Rectal smooth muscle tissue (tissue), 1 donor: ENCODE results near the gene SEPTIN6.
"Not testable (repeated sequence)": the region's sequence is repeated elsewhere in the genome, so short reads cannot be mapped to it uniquely, and the experiment has no call there.

Experiments
- H3K27ac ChIP-seq: one replicate; pipeline ENCODE4 v1.7.0; 2013; ENCODE audit warnings: low read depth, low read length, inconsistent platforms
- H3K27me3 ChIP-seq: one replicate; pipeline ENCODE4 v1.7.0; 2013; ENCODE audit warnings: low read length; ENCODE audit not compliant: control insufficient read depth, insufficient read depth
- H3K36me3 ChIP-seq: one replicate; pipeline ENCODE4 v1.7.0; 2013; ENCODE audit warnings: low read length; ENCODE audit not compliant: control insufficient read depth, insufficient read depth
- H3K4me1 ChIP-seq: one replicate; pipeline ENCODE4 v1.7.0; 2013; ENCODE audit warnings: low read length; ENCODE audit not compliant: control insufficient read depth, insufficient read depth
- H3K4me3 ChIP-seq: one replicate; pipeline ENCODE4 v1.7.0; 2013; ENCODE audit warnings: low read length
- H3K9ac ChIP-seq: one replicate; pipeline ENCODE4 v1.7.0; 2013; ENCODE audit warnings: low read length

Gene SEPTIN6

GRCh38 chrX:119685225-119686066 lies 7.5 kb downstream of the SEPTIN6 start:
- Histone ChIP-seq H3K36me3 (no peaks in the 10 kb centered on the region), H3K4me3 (no peak overlapping the region), H3K9ac (no peak overlapping the region), H3K4me1 (peaks cover 3% of the 10 kb centered on the region), H3K27ac (peak overlapping the region; percentile 74), H3K27me3 (no peaks in the 10 kb centered on the region)

GRCh38 chrX:119684916-119685224 lies 8.1 kb downstream of the SEPTIN6 start:
- Histone ChIP-seq H3K36me3 (no peaks in the 10 kb centered on the region), H3K27me3 (no peaks in the 10 kb centered on the region), H3K27ac (peak overlapping the region; percentile 74), H3K4me1 (peaks cover 3% of the 10 kb centered on the region), H3K4me3 (no peak overlapping the region), H3K9ac (no peak overlapping the region)

- not testable (repeated sequence) for H3K36me3 ChIP-seq, H3K9ac ChIP-seq, H3K4me3 ChIP-seq, H3K4me1 ChIP-seq, H3K27me3 ChIP-seq
- H3K27ac ChIP-seq: peak overlapping the region; percentile 74
Measured at GRCh38 chrX:119684312-119684711, 8.7 kb downstream of the SEPTIN6 start.

- Histone ChIP-seq H3K27ac (no peak overlapping the region), H3K27me3 (no peaks in the 10 kb centered on the region), H3K36me3 (no peaks in the 10 kb centered on the region), H3K4me1 (no peaks in the 10 kb centered on the region), H3K4me3 (no peak overlapping the region), H3K9ac (no peak overlapping the region)
Measured at GRCh38 chrX:119682019-119682989, 10.7 kb downstream of the SEPTIN6 start.

GRCh38 chrX:119677654-119677981 lies 15.3 kb downstream of the SEPTIN6 start:
- H3K36me3 ChIP-seq: no peaks in the 10 kb centered on the region
- H3K4me3 ChIP-seq: no peak overlapping the region
- no peaks in the 10 kb centered on the region for H3K27me3 ChIP-seq
- no peak overlapping the region for H3K9ac ChIP-seq
- H3K27ac ChIP-seq: peak overlapping the region; percentile 70
- H3K4me1 ChIP-seq: peaks cover 6% of the 10 kb centered on the region

GRCh38 chrX:119676949-119677653 lies 15.9 kb downstream of the SEPTIN6 start:
- Histone ChIP-seq H3K4me3 (no peak overlapping the region), H3K36me3 (no peaks in the 10 kb centered on the region), H3K27me3 (no peaks in the 10 kb centered on the region), H3K27ac (peak overlapping the region; percentile 70), H3K4me1 (peaks cover 6% of the 10 kb centered on the region), H3K9ac (no peak overlapping the region)

GRCh38 chrX:119673336-119673735 lies 19.6 kb downstream of the SEPTIN6 start:
- H3K4me1 ChIP-seq: peaks cover 12% of the 10 kb centered on the region
- no peak overlapping the region for H3K27ac ChIP-seq

GRCh38 chrX:119672426-119672825 lies 20.5 kb downstream of the SEPTIN6 start:
- no peaks in the 10 kb centered on the region for H3K27me3 ChIP-seq
- no peaks in the 10 kb centered on the region for H3K36me3 ChIP-seq
- H3K27ac ChIP-seq: no peak overlapping the region
- H3K9ac ChIP-seq: no peak overlapping the region
- H3K4me1 ChIP-seq: peaks cover 12% of the 10 kb centered on the region
- H3K4me3 ChIP-seq: no peak overlapping the region

More at GRCh38 chrX:119673336-119673735, 19.6 kb downstream of the SEPTIN6 start:
- no peaks in the 10 kb centered on the region for H3K27me3 ChIP-seq
- H3K4me3 ChIP-seq: no peak overlapping the region
- no peaks in the 10 kb centered on the region for H3K36me3 ChIP-seq
- no peak overlapping the region for H3K9ac ChIP-seq

- no peaks in the 10 kb centered on the region for H3K27me3 ChIP-seq
- no peaks in the 10 kb centered on the region for H3K36me3 ChIP-seq
- no peak overlapping the region for H3K4me3 ChIP-seq
- no peak overlapping the region for H3K9ac ChIP-seq
- peak overlapping the region; percentile 84 for H3K27ac ChIP-seq
- peaks cover 7% of the 10 kb centered on the region for H3K4me1 ChIP-seq
Measured at GRCh38 chrX:119669424-119670037, 23.4 kb downstream of the SEPTIN6 start.

- H3K27ac ChIP-seq: no peak overlapping the region
- no peak overlapping the region for H3K9ac ChIP-seq
- no peaks in the 10 kb centered on the region for H3K27me3 ChIP-seq
- H3K4me1 ChIP-seq: peaks cover 7% of the 10 kb centered on the region
- H3K36me3 ChIP-seq: peaks cover 6% of the 10 kb centered on the region
- no peak overlapping the region for H3K4me3 ChIP-seq
Measured at GRCh38 chrX:119667111-119667878, 25.7 kb downstream of the SEPTIN6 start.

GRCh38 chrX:119664877-119665276 lies 28.1 kb downstream of the SEPTIN6 start:
- H3K9ac ChIP-seq, H3K4me1 ChIP-seq, H3K36me3 ChIP-seq, H3K4me3 ChIP-seq, H3K27ac ChIP-seq, H3K27me3 ChIP-seq: not testable (repeated sequence)
